Spleen (tissue), 11 donors: ENCODE data around the gene LRRC4C. TPM values are rescaled to one million over a fixed set of nuclear protein-coding genes. Genes with fewer than 3 reads are reported as not detected.
A peak's percentile ranks its signal among the peaks of the same experiment; 100 is the strongest.

Experiments used
- DNase-seq: peaks from one replicate; pipeline ENCODE4 v3.0.0-alpha.2; 2020
- H3K27ac ChIP-seq, 8 donors: fragments of 200-600 bp; sonication (generic) in 7 of 8; 1 replicate in 4 of 8; 2 replicates in 4 of 8; pipeline versions ENCODE4 v1.5.0 to v1.8.0; 2016 to 2021; ENCODE audit warnings: inconsistent platforms in 4 of 8, mild to moderate bottlenecking in 4 of 8, moderate library complexity in 1 of 8
- H3K27me3 ChIP-seq, 7 donors: fragments of 200-600 bp; sonication (generic) in 6 of 7; replicated peaks in 1 of 7; 1 replicate in 4 of 7; 2 replicates in 3 of 7; pipeline versions ENCODE4 v1.5.0 to v1.8.0; 2016 to 2021; ENCODE audit warnings: inconsistent platforms in 3 of 7, mild to moderate bottlenecking in 1 of 7
- H3K36me3 ChIP-seq, 6 donors: fragments of 200-600 bp; sonication (generic) in 5 of 6; 1 replicate in 4 of 6; 2 replicates in 2 of 6; pipeline versions ENCODE4 v1.5.0 to v1.8.0; 2016 to 2021; ENCODE audit warnings: inconsistent platforms in 2 of 6
- H3K4me1 ChIP-seq, 6 donors: fragments of 200-600 bp; sonication (generic) in 5 of 6; 1 replicate in 3 of 6; 2 replicates in 3 of 6; pipeline versions ENCODE4 v1.5.0 to v1.8.0; 2016 to 2021; ENCODE audit warnings: inconsistent platforms in 3 of 6
- H3K4me3 ChIP-seq, 8 donors: fragments of 200-600 bp; sonication (generic) in 7 of 8; 1 replicate in 4 of 8; 2 replicates in 4 of 8; pipeline versions ENCODE4 v1.5.0 to v1.8.0; 2016 to 2021; ENCODE audit warnings: inconsistent platforms in 4 of 8, mild to moderate bottlenecking in 4 of 8, moderate library complexity in 2 of 8
- H3K9me3 ChIP-seq, 8 donors: fragments of 200-600 bp; sonication (generic) in 7 of 8; 1 replicate in 4 of 8; 2 replicates in 4 of 8; pipeline versions ENCODE4 v1.5.0 to v1.8.0; 2016 to 2021; ENCODE audit warnings: inconsistent platforms in 4 of 8
- CTCF ChIP-seq, 11 experiments: fragments of 200-600 bp in 7 of 11; fragments of 450-650 bp in 4 of 11; sonication (generic) in 4 of 11; IDR thresholded peaks in 8 of 11; conservative IDR thresholded peaks in 3 of 11; 1 replicate in 7 of 11; 2 replicates in 4 of 11; pipeline versions ENCODE4 v1.4.0 to v1.8.0; 2016 to 2021; ENCODE audit warnings: antibody characterized with exemption in 11 of 11, inconsistent platforms in 4 of 11, mild to moderate bottlenecking in 1 of 11
- POLR2A ChIP-seq, 3 donors: fragments of 450-650 bp; IDR thresholded peaks; one replicate each; pipeline ENCODE4 v1.5.1; 2017; ENCODE audit warnings: antibody characterized with exemption in 3 of 3, mild to moderate bottlenecking in 1 of 3
- POLR2AphosphoS5 ChIP-seq, 3 donors: sonication (generic); formaldehyde crosslinking; IDR thresholded peaks; one replicate each; pipeline ENCODE4 v1.5.1; 2017; ENCODE audit warnings: antibody characterized with exemption in 3 of 3
- WGBS, 5 donors: extraction: QIAGEN DNeasy Blood & Tissue Kit in 3 of 5; methylation state at CpG; one replicate each; pipeline versions ENCODE4 v1.1.5 to v1.1.7; 2013 to 2018; 5-methylcytosine and 5-hydroxymethylcytosine counted together
- intact Hi-C: fragments of 100-400 bp; cut with DNase I; formaldehyde crosslinking; loops from one replicate; pipeline ENCODE4 v1.15.0; 2023; ENCODE audit warnings: low total_unique reads
- polyA plus RNA-seq, 3 donors: library from polyadenylated mRNA; stranded (reverse); fragments of 200-250 nt; gene quantifications; one replicate each; pipeline ENCODE4 v1.2.1, GENCODE V29; 2013
- total RNA-seq, 7 donors: library from RNA; depleted of rRNA in 3 of 7; stranded (reverse); fragments of >200 nt in 3 of 7; fragmentation: NEBNext Ultra II Directional in 4 of 7; extraction: Animal tissue kit (Norgen Biotek cat#: 25700) in 4 of 7; gene quantifications; one replicate each; pipeline versions ENCODE4 v1.1.0 to v1.2.1, GENCODE V29; 2016 to 2021
- donor health status: healthy with polysubstance abuse.
- donor health status: DM: no; HTN: no; CAD: no; lungs with moderate emphysema.
- donor health status: DM: no; HTN: no; CAD: no.
- donor health status: Bipolar disorder and iron deficiency.
- donor health status: healthy.
- donor health status: DM: no; HTN: no; CAD: no.
- donor health status: DM: yes; HTN: yes; CAD: no.

The LRRC4C gene
- total and polyA plus RNA-seq, 10 donors = 0.15 to 8.9 (median 1.9) TPM

GRCh38 chr11:41498726-41499125, 39.3 kb upstream of the LRRC4C start:
- DNase-seq = no peak
- no peak overlapping the region for H3K4me3 ChIP-seq
- peaks cover 0 to 9% (median 0%) of the 10 kb centered on the region in 6 donors for H3K4me1 ChIP-seq
- intact Hi-C loops = loop anchor here (10.0 kb wide), 1 partner anchor 1026 kb away; no protein-coding TSS in a partner anchor
- H3K27me3 ChIP-seq = no peaks in the 10 kb centered on the region
- H3K27ac ChIP-seq = no peak overlapping the region
- H3K9me3 ChIP-seq = no peaks in the 10 kb centered on the region
- H3K36me3 ChIP-seq = no peaks in the 10 kb centered on the region
- peak in 3 of 11 experiments; percentile 9 to 21 (median 17) for TF ChIP-seq CTCF (IDR thresholded peaks at IDR 0.05 in 8 of 11, conservative IDR thresholded peaks at IDR 0.05 in 3 of 11)
- TF ChIP-seq POLR2AphosphoS5 (IDR thresholded peaks at IDR 0.05) = no peak
- WGBS, 5 donors = 7 to 13% (median 12%) methylated on average over 1 of the region's 1 CpG

- WGBS, 5 donors = 9 to 22% (median 11%) methylated on average over 2 of the region's 2 CpGs
- H3K4me3 ChIP-seq = no peak overlapping the region
- peaks cover 0 to 9% (median 0%) of the 10 kb centered on the region in 6 donors for H3K4me1 ChIP-seq
- DNase-seq = no peak
- no peaks in the 10 kb centered on the region for H3K27me3 ChIP-seq
- H3K27ac ChIP-seq = peak overlapping the region in 2 of 8 donors; percentile 9 to 50
- intact Hi-C loops = loop anchor here (10.0 kb wide), 1 partner anchor 1027 kb away; no protein-coding TSS in a partner anchor
- no peaks in the 10 kb centered on the region for H3K36me3 ChIP-seq
- H3K9me3 ChIP-seq = no peaks in the 10 kb centered on the region
- TF ChIP-seq POLR2AphosphoS5 (IDR thresholded peaks at IDR 0.05) (no peak), POLR2A (IDR thresholded peaks at IDR 0.05) (no peak), CTCF (IDR thresholded peaks at IDR 0.05 in 8 of 11, conservative IDR thresholded peaks at IDR 0.05 in 3 of 11) (no peak)
Measured at GRCh38 chr11:41497974-41498373, 38.5 kb upstream of the LRRC4C start.

- Histone ChIP-seq H3K4me1 (peaks cover 0 to 9% (median 0%) of the 10 kb centered on the region in 6 donors), H3K9me3 (no peaks in the 10 kb centered on the region), H3K36me3 (no peaks in the 10 kb centered on the region), H3K27ac (no peak overlapping the region), H3K27me3 (no peaks in the 10 kb centered on the region), H3K4me3 (no peak overlapping the region)
- 53 to 73% (median 59%) methylated on average over 1 of the region's 1 CpG for WGBS, 5 donors
- intact Hi-C loops = loop anchor here (10.0 kb wide), 1 partner anchor 1030 kb away; no protein-coding TSS in a partner anchor
- DNase-seq = no peak
- no peak for TF ChIP-seq POLR2A (IDR thresholded peaks at IDR 0.05)
- no peak for TF ChIP-seq CTCF (IDR thresholded peaks at IDR 0.05 in 8 of 11, conservative IDR thresholded peaks at IDR 0.05 in 3 of 11)
- no peak for TF ChIP-seq POLR2AphosphoS5 (IDR thresholded peaks at IDR 0.05)
Measured at GRCh38 chr11:41494716-41495115, 35.3 kb upstream of the LRRC4C start.

- peaks cover 0 to 4% (median 0%) of the 10 kb centered on the region in 8 donors for H3K9me3 ChIP-seq
- H3K36me3 ChIP-seq = no peaks in the 10 kb centered on the region
- TF ChIP-seq POLR2AphosphoS5 (IDR thresholded peaks at IDR 0.05) (no peak), CTCF (IDR thresholded peaks at IDR 0.05 in 8 of 11, conservative IDR thresholded peaks at IDR 0.05 in 3 of 11) (no peak), POLR2A (IDR thresholded peaks at IDR 0.05) (no peak)
- no peak overlapping the region for H3K4me3 ChIP-seq
- intact Hi-C loops = no loop called here
- H3K4me1 ChIP-seq = no peaks in the 10 kb centered on the region
- 67 to 87% (median 74%) methylated on average over 2 of the region's 2 CpGs for WGBS, 5 donors
- no peak overlapping the region for H3K27ac ChIP-seq
- no peaks in the 10 kb centered on the region for H3K27me3 ChIP-seq
- no peak for DNase-seq
Measured at GRCh38 chr11:41486424-41486823, 27.0 kb upstream of the LRRC4C start.
